Fibroblast of lung (primary cell): ENCODE measurements around the gene GPER1.

Source experiments
- CTCF ChIP-seq, 2 donors: IDR thresholded peaks in 1 of 2; conservative IDR thresholded peaks in 1 of 2; 1 replicate in 1 of 2; 2 replicates in 1 of 2; pipeline ENCODE4 v1.5.1; 2011 to 2012; ENCODE audit warnings: low read length in 2 of 2, control low read depth in 1 of 2, inconsistent platforms in 1 of 2, low read depth in 1 of 2, mild to moderate bottlenecking in 1 of 2
- EZH2 ChIP-seq: IDR thresholded peaks from 2 replicates; pipeline ENCODE4 v1.5.1; 2012; ENCODE audit warnings: low read length, control low read depth, mild to moderate bottlenecking; ENCODE audit errors: missing control alignments

GRCh38 chr7:1123715-1124114 lies 35.8 kb downstream of the GPER1 start:
- peak; percentile 65 to 77 for TF ChIP-seq CTCF (conservative IDR thresholded peaks at IDR 0.05 in 1 of 2, IDR thresholded peaks at IDR 0.05 in 1 of 2; ENCODE audit: low read depth in 1 of 2, low read length in 2 of 2)
- no peak for TF ChIP-seq EZH2
